ENCODE measurements around the gene NRF1. TPM values are rescaled to one million over a fixed set of nuclear protein-coding genes. Genes with fewer than 3 reads are reported as not detected.

The NRF1 gene
- total RNA-seq, 4 donors from 2014 or later: 12.3 to 26.2 (median 19.7) TPM

DNA sequence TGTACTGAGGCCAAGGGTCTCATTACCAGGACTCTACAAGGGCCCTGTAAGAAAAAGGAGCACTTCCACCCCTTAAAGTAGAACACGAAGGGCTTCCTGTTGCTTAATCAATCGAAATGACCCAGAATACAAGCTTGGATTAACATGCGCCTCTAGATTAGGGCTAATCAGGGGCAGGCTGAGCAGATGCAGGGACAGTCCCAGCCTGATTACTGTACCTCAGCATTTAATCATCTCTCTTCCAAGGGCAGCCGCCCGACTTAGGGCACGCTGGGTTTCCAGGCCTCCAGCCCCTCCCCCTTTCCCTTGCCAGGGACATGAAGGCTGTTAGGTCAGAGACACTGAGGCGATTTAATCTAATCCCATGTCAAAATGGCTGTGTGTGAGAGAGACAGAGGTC, 138.6 kb downstream of the NRF1 start:
- TF ChIP-seq EP300 (IDR thresholded peaks at IDR 0.05) (no peak), POLR2A (IDR thresholded peaks at IDR 0.05) (no peak)
- no peaks in the 10 kb centered on the region for H3K27me3 ChIP-seq
- no peak overlapping the region for H3K4me3 ChIP-seq
- no peak overlapping the region for H3K27ac ChIP-seq
- WGBS, 2 donors: 89 to 93% methylated on average over 7 of the region's 7 CpGs
- H3K36me3 ChIP-seq: peaks cover 0 to 66% (median 0%) of the 10 kb centered on the region in 3 donors
- no peak for DNase-seq (ENCODE audit: low spot score in 2 of 2)
- H3K9me3 ChIP-seq: no peaks in the 10 kb centered on the region
- no peaks in the 10 kb centered on the region for H3K4me1 ChIP-seq

DNA sequence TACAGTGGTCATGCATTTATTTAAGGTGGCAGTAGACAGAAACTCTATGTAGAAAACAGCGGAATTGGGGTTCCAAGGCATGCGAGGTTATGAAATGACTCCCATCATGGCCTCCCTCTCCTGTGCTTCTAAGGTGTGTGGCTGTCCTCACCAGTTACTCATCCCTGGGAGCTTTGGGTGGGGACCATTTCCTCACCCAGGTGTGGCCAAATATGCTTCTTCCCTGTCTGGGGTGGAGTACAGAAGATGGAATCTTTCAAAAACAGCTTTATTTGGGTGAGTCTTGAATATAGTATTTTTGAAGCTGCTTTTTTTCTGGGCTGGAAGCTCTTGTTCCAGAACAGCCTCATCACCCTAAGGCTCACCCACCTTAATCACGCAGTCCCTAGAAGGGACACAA, 139.0 kb downstream of the NRF1 start:
- no peak overlapping the region for H3K27ac ChIP-seq
- no peaks in the 10 kb centered on the region for H3K9me3 ChIP-seq
- 69 to 98% methylated on average over 3 of the region's 3 CpGs for WGBS, 2 donors
- H3K27me3 ChIP-seq: no peaks in the 10 kb centered on the region
- no peaks in the 10 kb centered on the region for H3K4me1 ChIP-seq
- H3K36me3 ChIP-seq: peaks cover 0 to 66% (median 2%) of the 10 kb centered on the region in 3 donors
- H3K4me3 ChIP-seq: no peak overlapping the region
- no peak for DNase-seq (ENCODE audit: low spot score in 2 of 2)
- TF ChIP-seq EP300 (IDR thresholded peaks at IDR 0.05) (no peak), POLR2A (IDR thresholded peaks at IDR 0.05) (no peak)
- TF ChIP-seq, protein P1, sequence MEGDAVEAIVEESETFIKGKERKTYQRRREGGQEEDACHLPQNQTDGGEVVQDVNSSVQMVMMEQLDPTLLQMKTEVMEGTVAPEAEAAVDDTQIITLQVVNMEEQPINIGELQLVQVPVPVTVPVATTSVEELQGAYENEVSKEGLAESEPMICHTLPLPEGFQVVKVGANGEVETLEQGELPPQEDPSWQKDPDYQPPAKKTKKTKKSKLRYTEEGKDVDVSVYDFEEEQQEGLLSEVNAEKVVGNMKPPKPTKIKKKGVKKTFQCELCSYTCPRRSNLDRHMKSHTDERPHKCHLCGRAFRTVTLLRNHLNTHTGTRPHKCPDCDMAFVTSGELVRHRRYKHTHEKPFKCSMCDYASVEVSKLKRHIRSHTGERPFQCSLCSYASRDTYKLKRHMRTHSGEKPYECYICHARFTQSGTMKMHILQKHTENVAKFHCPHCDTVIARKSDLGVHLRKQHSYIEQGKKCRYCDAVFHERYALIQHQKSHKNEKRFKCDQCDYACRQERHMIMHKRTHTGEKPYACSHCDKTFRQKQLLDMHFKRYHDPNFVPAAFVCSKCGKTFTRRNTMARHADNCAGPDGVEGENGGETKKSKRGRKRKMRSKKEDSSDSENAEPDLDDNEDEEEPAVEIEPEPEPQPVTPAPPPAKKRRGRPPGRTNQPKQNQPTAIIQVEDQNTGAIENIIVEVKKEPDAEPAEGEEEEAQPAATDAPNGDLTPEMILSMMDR (IDR thresholded peaks at IDR 0.05): no peak

DNA sequence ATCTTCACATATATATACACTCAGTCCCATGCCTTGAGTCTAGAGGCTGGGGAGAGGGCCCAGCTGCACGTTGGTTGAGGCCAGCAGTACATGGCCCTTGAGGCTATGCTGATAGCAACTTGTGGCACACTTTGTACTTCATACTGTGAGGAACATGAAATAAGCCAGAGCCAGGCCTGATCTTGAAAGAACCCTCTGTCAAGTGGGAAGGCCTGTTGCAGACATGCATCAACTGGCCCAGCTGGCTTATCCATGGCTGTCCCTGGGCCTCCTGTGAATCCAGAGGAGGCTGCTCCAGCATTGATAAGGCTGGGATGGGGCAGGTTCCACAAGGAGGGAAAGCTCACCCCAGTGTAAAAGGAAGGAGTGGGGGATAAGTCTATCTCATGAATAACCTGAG, 140.4 kb downstream of the NRF1 start:
- TF ChIP-seq, protein P1 (IDR thresholded peaks at IDR 0.05): no peak
- TF ChIP-seq EP300 (IDR thresholded peaks at IDR 0.05): no peak
- no peak for TF ChIP-seq POLR2A (IDR thresholded peaks at IDR 0.05)
- no peak overlapping the region for H3K27ac ChIP-seq
- H3K36me3 ChIP-seq: peaks cover 0 to 70% (median 15%) of the 10 kb centered on the region in 3 donors
- no peaks in the 10 kb centered on the region for H3K9me3 ChIP-seq
- 45 to 50% methylated on average over 1 of the region's 1 CpG for WGBS, 2 donors
- no peaks in the 10 kb centered on the region for H3K27me3 ChIP-seq
- no peak for DNase-seq (ENCODE audit: low spot score in 2 of 2)
- H3K4me3 ChIP-seq: no peak overlapping the region
- no peaks in the 10 kb centered on the region for H3K4me1 ChIP-seq

DNA sequence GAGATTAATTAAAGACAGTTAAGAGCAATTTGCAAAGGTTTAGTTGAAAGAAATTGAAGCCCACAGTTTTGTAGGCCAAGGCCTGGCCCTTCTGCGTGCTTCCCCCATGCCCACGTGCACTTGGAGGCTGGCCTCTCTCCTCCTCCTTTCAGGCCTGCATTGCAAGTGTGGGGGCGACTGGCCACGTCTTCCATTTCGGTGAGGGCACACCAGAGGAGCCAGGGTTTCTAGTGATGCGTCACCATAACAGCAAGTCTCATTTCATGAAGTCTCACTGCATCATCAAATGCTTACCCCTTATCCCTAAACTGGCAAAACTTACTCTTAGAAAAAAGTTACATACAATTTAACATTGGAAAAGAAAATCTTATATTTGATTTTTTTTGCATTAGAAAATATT, 141.2 kb downstream of the NRF1 start:
- no peaks in the 10 kb centered on the region for H3K9me3 ChIP-seq
- no peak overlapping the region for H3K27ac ChIP-seq
- H3K36me3 ChIP-seq: peaks cover 0 to 70% (median 15%) of the 10 kb centered on the region in 3 donors
- H3K27me3 ChIP-seq: no peaks in the 10 kb centered on the region
- WGBS, 2 donors: 82 to 83% methylated on average over 6 of the region's 6 CpGs
- no peak for DNase-seq (ENCODE audit: low spot score in 2 of 2)
- no peak overlapping the region for H3K4me3 ChIP-seq
- TF ChIP-seq POLR2A (IDR thresholded peaks at IDR 0.05): no peak
- no peaks in the 10 kb centered on the region for H3K4me1 ChIP-seq

DNA sequence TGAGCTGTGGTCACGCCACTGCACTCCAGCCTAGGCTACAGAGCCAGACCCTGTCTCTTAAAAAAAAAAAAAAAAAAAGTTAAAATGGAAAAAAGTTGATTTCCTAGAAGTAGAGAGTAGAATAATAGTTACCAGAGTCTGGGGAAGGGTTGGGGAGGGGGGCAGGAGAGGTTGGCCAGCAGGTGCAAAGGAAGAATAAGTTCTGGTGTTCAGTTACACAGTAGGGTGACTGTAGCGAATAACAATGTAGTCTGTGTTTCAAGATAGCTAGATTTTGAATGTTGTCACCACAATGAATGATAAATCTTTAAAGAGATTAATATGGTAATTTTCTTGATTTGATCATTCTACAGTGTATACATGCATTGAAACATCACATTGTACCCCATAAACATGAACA, 142.9 kb downstream of the NRF1 start:
- Histone ChIP-seq H3K27ac (no peak overlapping the region), H3K36me3 (peaks cover 0 to 64% (median 15%) of the 10 kb centered on the region in 3 donors), H3K9me3 (no peaks in the 10 kb centered on the region), H3K4me3 (no peak overlapping the region), H3K4me1 (no peaks in the 10 kb centered on the region), H3K27me3 (no peaks in the 10 kb centered on the region)
- TF ChIP-seq, protein P1 (IDR thresholded peaks at IDR 0.05): no peak
- no peak for TF ChIP-seq POLR2A (IDR thresholded peaks at IDR 0.05)
- no peak for TF ChIP-seq EP300 (IDR thresholded peaks at IDR 0.05)
- no peak for DNase-seq (ENCODE audit: low spot score in 2 of 2)
- 95 to 98% methylated on average over 2 of the region's 2 CpGs for WGBS, 2 donors

DNA sequence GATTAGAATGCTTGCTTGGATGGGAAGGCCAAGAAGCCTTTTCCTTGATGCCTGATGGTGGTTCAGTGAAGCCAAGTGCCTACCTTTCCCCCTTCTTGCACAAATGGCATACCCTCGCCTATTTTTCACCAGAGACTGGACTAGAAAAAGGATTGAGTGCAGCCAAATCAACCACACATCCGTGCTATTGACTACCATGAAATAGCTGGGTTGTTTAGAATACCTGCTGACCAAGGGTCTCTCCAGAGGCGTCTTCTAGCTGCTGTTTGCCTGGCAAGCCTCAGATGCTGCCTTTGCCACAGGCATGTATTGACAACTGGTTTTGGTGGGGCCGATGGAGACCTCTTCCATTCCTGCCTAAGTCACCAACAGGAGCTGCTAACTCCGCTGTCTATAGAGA, 146.5 kb downstream of the NRF1 start:
- Histone ChIP-seq H3K27me3 (no peaks in the 10 kb centered on the region), H3K4me3 (no peak overlapping the region), H3K27ac (no peak overlapping the region), H3K9me3 (no peaks in the 10 kb centered on the region), H3K36me3 (peaks cover 0 to 45% (median 15%) of the 10 kb centered on the region in 3 donors), H3K4me1 (no peaks in the 10 kb centered on the region)
- 91 to 97% methylated on average over 5 of the region's 5 CpGs for WGBS, 2 donors
- no peak for DNase-seq (ENCODE audit: low spot score in 2 of 2)
- TF ChIP-seq, protein P1 (IDR thresholded peaks at IDR 0.05): no peak
- no peak for TF ChIP-seq EP300 (IDR thresholded peaks at IDR 0.05)
- no peak for TF ChIP-seq POLR2A (IDR thresholded peaks at IDR 0.05)

All from tibial nerve (tissue), 4 donors.